HL-60 (cell line): Measurements from ENCODE around the gene TGFB1I1.

ENCODE experiments used
- DNase-seq, 2 experiments: peaks; one replicate each; pipeline ENCODE4 v3.0.0-alpha.2; 2010 to 2020; ENCODE audit warnings: low read depth in 1 of 2, low spot score in 1 of 2
- H3K27ac ChIP-seq: fragments of 250-450 bp; sonication (Bioruptor Pico); replicated peaks from 2 replicates; pipeline ENCODE4 v1.5.1; 2020; ENCODE audit warnings: mild to moderate bottlenecking, moderate library complexity
- H3K27me3 ChIP-seq: fragments of 250-450 bp; sonication (Bioruptor Pico); 2 replicates; pipeline ENCODE4 v1.5.1; 2021; ENCODE audit warnings: mild to moderate bottlenecking, moderate library complexity; ENCODE audit not compliant: insufficient read depth, poor library complexity, severe bottlenecking
- H3K4me3 ChIP-seq: replicated peaks from 2 replicates; pipeline ENCODE4 v1.5.1; 2011; ENCODE audit warnings: mild to moderate bottlenecking, control low read depth, low read length; ENCODE audit not compliant: insufficient read depth
- GABPA ChIP-seq: IDR thresholded peaks from 2 replicates; pipeline ENCODE4 v1.6.1; 2012; ENCODE audit warnings: low read depth
- POLR2AphosphoS5 ChIP-seq: IDR thresholded peaks from 2 replicates; pipeline ENCODE4 v1.6.1; 2012; ENCODE audit warnings: low read depth
- REST ChIP-seq: IDR thresholded peaks from 2 replicates; pipeline ENCODE4 v1.6.1; 2012; ENCODE audit warnings: low read depth; ENCODE audit not compliant: insufficient replicate concordance
- SPI1 ChIP-seq: IDR thresholded peaks from 2 replicates; pipeline ENCODE4 v1.6.1; 2012; ENCODE audit warnings: low read depth, mild to moderate bottlenecking, borderline replicate concordance
- TF ChIP-seq, protein P1 (sequence below): IDR thresholded peaks from one replicate; pipeline ENCODE4 v1.5.1; 2011; ENCODE audit warnings: low read length, control low read depth, inconsistent platforms; ENCODE audit not compliant: insufficient read depth

Gene TGFB1I1

GRCh38 chr16:31505483-31505882, 33.5 kb downstream of the TGFB1I1 start:
- Histone ChIP-seq H3K4me3 (no peak overlapping the region), H3K27ac (peak overlapping the region; percentile 47)

GRCh38 chr16:31507617-31507928, 35.6 kb downstream of the TGFB1I1 start:
- no peak for DNase-seq
- Histone ChIP-seq H3K27ac (peak overlapping the region; percentile 92), H3K4me3 (peak overlapping the region; percentile 98), H3K27me3 (no peaks in the 10 kb centered on the region)
- TF ChIP-seq GABPA (no peak), REST (no peak), POLR2AphosphoS5 (no peak), SPI1 (no peak)
- TF ChIP-seq, protein P1, sequence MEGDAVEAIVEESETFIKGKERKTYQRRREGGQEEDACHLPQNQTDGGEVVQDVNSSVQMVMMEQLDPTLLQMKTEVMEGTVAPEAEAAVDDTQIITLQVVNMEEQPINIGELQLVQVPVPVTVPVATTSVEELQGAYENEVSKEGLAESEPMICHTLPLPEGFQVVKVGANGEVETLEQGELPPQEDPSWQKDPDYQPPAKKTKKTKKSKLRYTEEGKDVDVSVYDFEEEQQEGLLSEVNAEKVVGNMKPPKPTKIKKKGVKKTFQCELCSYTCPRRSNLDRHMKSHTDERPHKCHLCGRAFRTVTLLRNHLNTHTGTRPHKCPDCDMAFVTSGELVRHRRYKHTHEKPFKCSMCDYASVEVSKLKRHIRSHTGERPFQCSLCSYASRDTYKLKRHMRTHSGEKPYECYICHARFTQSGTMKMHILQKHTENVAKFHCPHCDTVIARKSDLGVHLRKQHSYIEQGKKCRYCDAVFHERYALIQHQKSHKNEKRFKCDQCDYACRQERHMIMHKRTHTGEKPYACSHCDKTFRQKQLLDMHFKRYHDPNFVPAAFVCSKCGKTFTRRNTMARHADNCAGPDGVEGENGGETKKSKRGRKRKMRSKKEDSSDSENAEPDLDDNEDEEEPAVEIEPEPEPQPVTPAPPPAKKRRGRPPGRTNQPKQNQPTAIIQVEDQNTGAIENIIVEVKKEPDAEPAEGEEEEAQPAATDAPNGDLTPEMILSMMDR, result no peak

More at GRCh38 chr16:31505483-31505882, 33.5 kb downstream of the TGFB1I1 start:
- TF ChIP-seq, protein P1, result no peak
- TF ChIP-seq POLR2AphosphoS5 (no peak), SPI1 (peak; percentile 69), REST (no peak), GABPA (peak; percentile 27; the same call in 1 of the 2 replicates)
- H3K27me3 ChIP-seq, result no peaks in the 10 kb centered on the region
- DNase-seq, result peak in 1 of 2 experiments; percentile 32

- DNase-seq, result peak; percentile 74 to 91
- Histone ChIP-seq H3K4me3 (peak within 1 kb of the TSS; percentile 98), H3K27ac (peak within 1 kb of the TSS; percentile 92), H3K27me3 (no peaks in the 10 kb centered on the region)
- peak; percentile 88 for TF ChIP-seq POLR2AphosphoS5
- TF ChIP-seq REST, result peak; percentile 64
- peak; percentile 20; the same call in 1 of the 2 replicates for TF ChIP-seq SPI1
- peak; percentile 74 for TF ChIP-seq GABPA
- TF ChIP-seq, protein P1, result no peak
Observed at GRCh38 chr16:31507929-31508705, 36.2 kb downstream of the TGFB1I1 start, which contains the start of gene RUSF1. TSS of gene RUSF1 (minus strand) at chr16:31508391. CDS start at chr16:31508373, 18 bp downstream.
